Measurements from ENCODE around the gene SV2B. TPM values are rescaled to one million over a fixed set of nuclear protein-coding genes. Genes with fewer than 3 reads are reported as not detected.

The SV2B gene
- total RNA-seq, 1 experiment from 2014 or later = not detected

DNA sequence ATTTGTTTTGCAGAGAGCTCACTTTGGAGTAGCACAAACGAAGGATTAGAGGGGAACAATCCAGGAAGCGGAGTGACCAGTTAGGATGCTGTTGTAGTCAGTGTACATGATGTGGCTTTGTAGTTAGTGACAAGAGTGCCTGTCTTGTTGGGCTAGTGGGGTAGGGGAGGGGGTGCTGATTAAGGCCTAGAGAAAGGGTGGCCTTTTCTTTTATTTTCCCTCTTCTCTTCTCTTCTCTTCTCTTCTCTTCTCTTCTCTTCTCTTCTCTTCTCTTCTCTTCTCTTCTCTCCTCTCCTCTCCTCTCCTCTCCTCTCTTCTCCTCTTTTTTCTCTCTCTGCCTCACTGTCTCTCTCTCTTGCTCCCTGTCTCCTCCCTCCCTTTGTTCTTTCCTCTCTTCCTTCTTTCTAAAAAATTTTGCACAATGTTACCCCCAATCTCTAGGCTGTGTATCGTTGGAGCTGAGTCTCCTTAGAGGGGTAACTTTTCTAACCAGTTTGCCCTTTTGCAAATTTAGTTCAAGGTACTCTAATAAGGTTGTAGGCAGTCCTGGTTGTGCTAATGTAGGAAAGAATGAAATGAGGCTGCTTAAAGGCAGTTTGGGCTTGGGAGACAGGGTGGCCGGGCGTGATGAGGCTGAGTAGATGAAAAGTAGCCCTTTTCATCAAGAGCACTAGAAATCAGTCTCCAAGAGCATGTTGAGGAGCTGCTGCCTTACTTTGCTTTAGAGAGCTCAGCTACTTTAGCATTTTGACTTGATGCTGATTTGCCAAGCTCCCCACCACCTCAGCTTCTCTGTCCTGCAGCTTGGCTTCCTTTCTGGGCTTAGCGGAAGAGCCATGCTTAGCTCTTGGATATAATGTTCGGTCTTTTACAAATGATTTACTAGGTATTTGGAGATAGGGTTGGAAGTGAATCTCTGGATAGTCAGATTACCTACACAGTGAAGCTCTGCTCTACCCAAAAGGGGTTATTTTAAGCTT, 58.6 kb downstream of the SV2B start:
- intact Hi-C loops (cut with micrococcal nuclease) = no loop called here
- RAD21 ChIA-PET (ENCODE audit: low non-redundant PET in 1 of 2, low total read pairs in 2 of 2, uncharacterized antibody in 2 of 2, unreplicated experiment in 2 of 2) = no interaction called here
- Histone ChIP-seq H3K4me1 (ENCODE audit: control insufficient read depth in 1 of 2, insufficient read depth in 2 of 2, low read length in 2 of 2) (no peaks in the 10 kb centered on the region), H3K27me3 (ENCODE audit: insufficient read depth, low read length) (0 out of 2 replicates have a peak, but pooled peaks cover 13% of the 10 kb centered on the region), H3K9me3 (ENCODE audit: control insufficient read depth in 1 of 2, insufficient read depth in 1 of 2, low read depth in 1 of 2, low read length in 2 of 2) (no peaks in the 10 kb centered on the region), H3K4me2 (ENCODE audit: low read length) (no peak overlapping the region), H2AFZ (ENCODE audit: low read depth, low read length, poor library complexity, severe bottlenecking) (no peak overlapping the region), H3K9ac (ENCODE audit: low read length) (no peak overlapping the region), H4K20me1 (ENCODE audit: insufficient read depth) (no peaks in the 10 kb centered on the region), H3K79me2 (ENCODE audit: insufficient read depth, low read length) (no peaks in the 10 kb centered on the region), H3K4me3 (replicated peaks in 1 of 2; ENCODE audit: low read depth in 1 of 2, low read length in 2 of 2) (no peak overlapping the region), H3K27ac (ENCODE audit: low read depth, low read length) (no peak overlapping the region), H3K36me3 (ENCODE audit: control insufficient read depth in 1 of 2, insufficient read depth in 2 of 2, low read length in 2 of 2) (no peaks in the 10 kb centered on the region), H3K9me2 (ENCODE audit: insufficient read depth) (no peaks in the 10 kb centered on the region)
- no TSS peak for BruUV-seq (replicated peaks)
- ATAC-seq (no peak), DNase-seq (ENCODE audit: low read depth, low spot score) (no peak)
- no peak for TF ChIP-seq POLR2A (IDR thresholded peaks at IDR 0.05; ENCODE audit: borderline replicate concordance, extremely low read depth, insufficient read depth, insufficient read length)
- CTCF ChIA-PET = no interaction called here
- POLR2A ChIA-PET = no interaction called here

DNA sequence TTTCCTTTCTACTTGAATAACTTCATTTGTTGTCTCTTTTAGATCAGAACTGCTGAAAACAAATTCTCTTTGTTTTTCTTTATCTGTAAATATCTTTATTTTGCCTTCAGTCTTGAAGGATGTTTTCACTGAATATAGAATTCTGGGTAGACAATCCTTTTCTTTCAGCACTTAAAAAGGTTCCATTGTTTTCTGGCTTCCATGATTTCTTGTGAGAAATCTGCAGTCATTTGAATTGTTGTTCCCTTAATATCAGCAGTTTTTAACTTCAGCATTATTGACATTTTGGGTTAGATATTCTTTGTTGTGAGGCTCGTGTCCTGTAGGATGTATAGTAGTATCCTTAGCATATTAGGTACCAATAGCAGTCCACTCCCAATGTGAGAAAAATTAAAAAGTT, 65.8 kb downstream of the SV2B start:
- CTCF ChIA-PET = no interaction called here
- Histone ChIP-seq H3K4me2 (ENCODE audit: low read length) (no peak overlapping the region), H4K20me1 (ENCODE audit: insufficient read depth) (no peaks in the 10 kb centered on the region), H3K9me3 (ENCODE audit: control insufficient read depth in 1 of 2, insufficient read depth in 1 of 2, low read depth in 1 of 2, low read length in 2 of 2) (peaks cover 0 to 3% of the 10 kb centered on the region in 2 experiments; a peak in 2 of 4 replicates), H3K27ac (ENCODE audit: low read depth, low read length) (no peak overlapping the region), H3K9me2 (ENCODE audit: insufficient read depth) (no peaks in the 10 kb centered on the region), H3K9ac (ENCODE audit: low read length) (no peak overlapping the region), H3K4me3 (replicated peaks in 1 of 2; ENCODE audit: low read depth in 1 of 2, low read length in 2 of 2) (no peak overlapping the region), H3K27me3 (ENCODE audit: insufficient read depth, low read length) (peaks cover 6% of the 10 kb centered on the region; the same call in 1 of the 2 replicates), H2AFZ (ENCODE audit: low read depth, low read length, poor library complexity, severe bottlenecking) (no peak overlapping the region), H3K79me2 (ENCODE audit: insufficient read depth, low read length) (no peaks in the 10 kb centered on the region), H3K36me3 (ENCODE audit: control insufficient read depth in 1 of 2, insufficient read depth in 2 of 2, low read length in 2 of 2) (no peaks in the 10 kb centered on the region), H3K4me1 (ENCODE audit: control insufficient read depth in 1 of 2, insufficient read depth in 2 of 2, low read length in 2 of 2) (no peaks in the 10 kb centered on the region)
- no TSS peak for BruUV-seq (replicated peaks)
- RAD21 ChIA-PET (ENCODE audit: low non-redundant PET in 1 of 2, low total read pairs in 2 of 2, uncharacterized antibody in 2 of 2, unreplicated experiment in 2 of 2) = no interaction called here
- no peak for ATAC-seq
- POLR2A ChIA-PET = no interaction called here
- intact Hi-C loops (cut with micrococcal nuclease) = no loop called here
- DNase-seq (ENCODE audit: low read depth, low spot score) = no peak
- TF ChIP-seq CBX3 (IDR thresholded peaks at IDR 0.05; ENCODE audit: low read depth) (0 out of 2 replicates have a peak, but pooled peaks have one; percentile 33), EGR1 (IDR thresholded peaks at IDR 0.05; ENCODE audit: low read depth) (no peak)
